ENCODE data around the gene CCDC148.

DNA sequence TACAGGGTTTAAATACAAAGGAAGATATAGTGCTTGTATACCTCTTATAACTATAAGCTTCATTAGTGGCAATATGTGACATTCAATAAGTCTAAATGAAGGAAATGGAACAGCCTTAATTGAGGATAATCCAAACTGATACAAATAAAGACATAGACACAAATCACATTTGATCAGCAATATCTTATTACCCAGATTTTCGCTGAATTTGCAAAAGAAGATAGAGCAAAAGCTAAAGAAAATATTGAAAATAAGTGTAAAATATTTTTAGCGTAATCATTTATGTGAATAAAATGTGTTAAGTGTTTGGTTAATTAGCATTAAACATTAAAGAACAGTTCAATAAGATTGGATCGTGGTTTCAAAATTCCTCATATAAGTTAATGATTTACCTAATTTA, 51.2 kb downstream of the CCDC148 start:
- TF ChIP-seq, protein P1, sequence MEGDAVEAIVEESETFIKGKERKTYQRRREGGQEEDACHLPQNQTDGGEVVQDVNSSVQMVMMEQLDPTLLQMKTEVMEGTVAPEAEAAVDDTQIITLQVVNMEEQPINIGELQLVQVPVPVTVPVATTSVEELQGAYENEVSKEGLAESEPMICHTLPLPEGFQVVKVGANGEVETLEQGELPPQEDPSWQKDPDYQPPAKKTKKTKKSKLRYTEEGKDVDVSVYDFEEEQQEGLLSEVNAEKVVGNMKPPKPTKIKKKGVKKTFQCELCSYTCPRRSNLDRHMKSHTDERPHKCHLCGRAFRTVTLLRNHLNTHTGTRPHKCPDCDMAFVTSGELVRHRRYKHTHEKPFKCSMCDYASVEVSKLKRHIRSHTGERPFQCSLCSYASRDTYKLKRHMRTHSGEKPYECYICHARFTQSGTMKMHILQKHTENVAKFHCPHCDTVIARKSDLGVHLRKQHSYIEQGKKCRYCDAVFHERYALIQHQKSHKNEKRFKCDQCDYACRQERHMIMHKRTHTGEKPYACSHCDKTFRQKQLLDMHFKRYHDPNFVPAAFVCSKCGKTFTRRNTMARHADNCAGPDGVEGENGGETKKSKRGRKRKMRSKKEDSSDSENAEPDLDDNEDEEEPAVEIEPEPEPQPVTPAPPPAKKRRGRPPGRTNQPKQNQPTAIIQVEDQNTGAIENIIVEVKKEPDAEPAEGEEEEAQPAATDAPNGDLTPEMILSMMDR (IDR thresholded peaks at IDR 0.05; ENCODE audit: low read depth, low read length) = no peak
- TF ChIP-seq EZH2phosphoT487 (IDR thresholded peaks at IDR 0.05; ENCODE audit: low read depth) = no peak
